ENCODE data around the gene DLG2.
"Not testable (repeated sequence)": the region's sequence is repeated elsewhere in the genome, so short reads cannot be mapped to it uniquely, and the experiment has no call there.

Gene DLG2

GRCh38 chr11:84812471-84812969 lies 814.6 kb downstream of the DLG2 start:
- DNase-seq: no peak

GRCh38 chr11:84806354-84806753 lies 820.8 kb downstream of the DLG2 start:
- no peak for DNase-seq

- no peak for DNase-seq
Observed at GRCh38 chr11:84804041-84804440, 823.1 kb downstream of the DLG2 start.

GRCh38 chr11:84800755-84801346 lies 826.3 kb downstream of the DLG2 start:
- DNase-seq: no peak

- no peak for DNase-seq
Observed at GRCh38 chr11:84799112-84799511, 828.0 kb downstream of the DLG2 start.

- no peak for DNase-seq
Observed at GRCh38 chr11:84795698-84796097, 831.4 kb downstream of the DLG2 start.

GRCh38 chr11:84794663-84795443 lies 832.3 kb downstream of the DLG2 start:
- no peak for DNase-seq

GRCh38 chr11:84793318-84793717 lies 833.8 kb downstream of the DLG2 start:
- DNase-seq: no peak

- no peak for DNase-seq
Observed at GRCh38 chr11:84790849-84791427, 836.2 kb downstream of the DLG2 start.

GRCh38 chr11:84788220-84788619 lies 838.9 kb downstream of the DLG2 start:
- no peak for DNase-seq

- DNase-seq: not testable (repeated sequence)
Observed at GRCh38 chr11:84784158-84784557, 843.0 kb downstream of the DLG2 start.

GRCh38 chr11:84780689-84781293 lies 846.4 kb downstream of the DLG2 start:
- DNase-seq: no peak

- no peak for DNase-seq
Observed at GRCh38 chr11:84775503-84775902, 851.6 kb downstream of the DLG2 start.

GRCh38 chr11:84763931-84764330 lies 863.2 kb downstream of the DLG2 start:
- DNase-seq: no peak

GRCh38 chr11:84757711-84758110 lies 869.4 kb downstream of the DLG2 start:
- DNase-seq: no peak

- no peak for DNase-seq
Observed at GRCh38 chr11:84751371-84751770, 875.8 kb downstream of the DLG2 start.

GRCh38 chr11:84747871-84748270 lies 879.3 kb downstream of the DLG2 start:
- DNase-seq: no peak

GRCh38 chr11:84740050-84740449 lies 887.1 kb downstream of the DLG2 start:
- no peak for DNase-seq

GRCh38 chr11:84724256-84724655 lies 902.9 kb downstream of the DLG2 start:
- no peak for DNase-seq

GRCh38 chr11:84722583-84723108 lies 904.5 kb downstream of the DLG2 start:
- DNase-seq: no peak

- no peak for DNase-seq
Observed at GRCh38 chr11:84721561-84721961, 905.6 kb downstream of the DLG2 start.

- no peak for DNase-seq
Observed at GRCh38 chr11:84720706-84721402, 906.3 kb downstream of the DLG2 start.
